Retinal pigment epithelial cell (primary cell): Measurements from ENCODE around the gene C12orf56.
A peak's percentile ranks its signal among the peaks of the same experiment; 100 is the strongest.

Source experiments
- DNase-seq: peaks from one replicate; pipeline ENCODE4 v3.0.0-alpha.2; 2010; ENCODE audit warnings: low read depth
- H3K4me3 ChIP-seq: 2 replicates; pipeline ENCODE4 v1.5.1; 2011; ENCODE audit warnings: mild to moderate bottlenecking, low read length, control low read depth, moderate library complexity
- TF ChIP-seq, protein P1 (sequence below): conservative IDR thresholded peaks from 2 replicates; pipeline ENCODE4 v1.5.1; 2011; ENCODE audit warnings: low read depth, low read length, control low read depth, inconsistent platforms

Gene C12orf56, protein sequence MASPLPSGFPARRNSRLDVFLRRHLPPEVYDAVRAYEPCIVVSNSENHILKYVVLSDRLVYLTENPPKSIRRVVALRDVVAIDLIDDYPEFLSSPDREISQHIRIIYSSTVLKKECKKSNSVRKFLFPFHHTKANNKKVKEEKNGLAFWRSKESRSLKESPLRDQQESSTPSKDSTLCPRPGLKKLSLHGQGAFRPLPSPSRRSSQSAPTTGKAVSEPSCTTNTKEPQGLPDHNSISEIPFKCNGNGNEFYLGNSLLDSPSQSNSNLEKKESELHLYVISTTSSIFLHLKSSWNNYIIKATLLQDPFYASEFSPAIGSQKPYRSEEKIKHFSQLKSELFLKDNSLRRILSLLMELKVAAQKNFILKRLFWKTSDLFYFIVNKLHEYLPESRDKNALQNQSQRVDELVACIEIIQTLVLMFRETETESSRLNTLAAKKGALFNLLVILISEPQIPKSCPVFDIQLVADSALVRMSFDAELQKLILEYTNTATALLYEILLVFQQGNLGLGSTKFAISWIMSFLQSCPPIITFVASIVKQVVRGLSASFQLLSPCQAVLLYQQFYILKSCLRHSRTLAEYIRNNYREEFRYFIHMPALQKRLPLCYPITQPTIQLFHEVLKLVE

DNA sequence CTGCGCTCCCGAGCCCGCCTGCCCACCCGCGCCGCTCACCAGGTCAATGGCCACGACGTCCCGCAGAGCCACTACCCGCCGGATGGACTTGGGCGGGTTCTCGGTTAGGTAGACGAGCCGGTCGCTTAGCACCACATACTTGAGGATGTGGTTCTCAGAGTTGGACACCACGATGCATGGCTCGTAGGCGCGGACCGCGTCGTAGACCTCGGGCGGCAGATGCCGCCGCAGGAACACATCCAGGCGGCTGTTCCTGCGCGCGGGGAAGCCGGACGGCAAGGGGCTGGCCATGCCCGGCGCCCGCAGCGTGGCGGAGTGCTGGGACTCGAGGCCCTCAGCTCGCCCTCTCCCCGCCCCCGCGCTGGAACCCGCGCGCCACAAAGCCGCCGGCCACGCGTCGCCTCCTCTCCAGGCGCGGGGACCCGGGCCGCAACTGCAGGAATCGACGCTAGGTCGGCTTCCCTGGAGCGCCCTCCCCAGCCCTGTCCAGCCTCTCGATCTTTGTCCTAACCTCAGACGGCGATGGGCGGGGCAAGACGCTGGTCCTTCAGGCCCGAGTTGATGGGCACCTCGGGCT is at the start of gene C12orf56:
C12orf56 (minus strand) TSS at position 484 of the 577 bp plus-strand sequence; CDS start at position 291, 193 bp downstream.
- no peak for DNase-seq
- H3K4me3 ChIP-seq = peak within 1 kb of the TSS; percentile 42

DNA sequence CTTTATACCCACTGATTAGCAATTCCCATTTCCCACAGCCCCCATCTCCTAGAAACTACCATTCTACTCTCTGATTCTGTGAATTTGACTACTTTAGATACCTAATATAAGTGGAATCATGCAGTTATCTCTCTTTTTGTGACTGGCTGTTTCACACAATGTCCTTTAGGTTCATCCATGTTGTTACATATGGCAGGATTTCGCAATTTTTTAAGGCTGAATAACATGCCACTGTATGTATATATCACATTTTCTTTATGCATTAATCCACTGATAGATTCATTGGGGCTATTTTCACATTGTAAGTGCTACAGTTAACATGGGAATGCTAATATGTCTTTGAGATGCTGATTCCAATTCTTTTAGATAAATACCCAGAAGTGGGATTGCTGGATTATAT is 49.5 kb upstream of the C12orf56 start:
- no peak overlapping the region for H3K4me3 ChIP-seq
- TF ChIP-seq, protein P1, sequence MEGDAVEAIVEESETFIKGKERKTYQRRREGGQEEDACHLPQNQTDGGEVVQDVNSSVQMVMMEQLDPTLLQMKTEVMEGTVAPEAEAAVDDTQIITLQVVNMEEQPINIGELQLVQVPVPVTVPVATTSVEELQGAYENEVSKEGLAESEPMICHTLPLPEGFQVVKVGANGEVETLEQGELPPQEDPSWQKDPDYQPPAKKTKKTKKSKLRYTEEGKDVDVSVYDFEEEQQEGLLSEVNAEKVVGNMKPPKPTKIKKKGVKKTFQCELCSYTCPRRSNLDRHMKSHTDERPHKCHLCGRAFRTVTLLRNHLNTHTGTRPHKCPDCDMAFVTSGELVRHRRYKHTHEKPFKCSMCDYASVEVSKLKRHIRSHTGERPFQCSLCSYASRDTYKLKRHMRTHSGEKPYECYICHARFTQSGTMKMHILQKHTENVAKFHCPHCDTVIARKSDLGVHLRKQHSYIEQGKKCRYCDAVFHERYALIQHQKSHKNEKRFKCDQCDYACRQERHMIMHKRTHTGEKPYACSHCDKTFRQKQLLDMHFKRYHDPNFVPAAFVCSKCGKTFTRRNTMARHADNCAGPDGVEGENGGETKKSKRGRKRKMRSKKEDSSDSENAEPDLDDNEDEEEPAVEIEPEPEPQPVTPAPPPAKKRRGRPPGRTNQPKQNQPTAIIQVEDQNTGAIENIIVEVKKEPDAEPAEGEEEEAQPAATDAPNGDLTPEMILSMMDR = no peak
- no peak for DNase-seq

More for the DNA sequence above, at the start of gene C12orf56:
- TF ChIP-seq, protein P1 = peak; percentile 7

DNA sequence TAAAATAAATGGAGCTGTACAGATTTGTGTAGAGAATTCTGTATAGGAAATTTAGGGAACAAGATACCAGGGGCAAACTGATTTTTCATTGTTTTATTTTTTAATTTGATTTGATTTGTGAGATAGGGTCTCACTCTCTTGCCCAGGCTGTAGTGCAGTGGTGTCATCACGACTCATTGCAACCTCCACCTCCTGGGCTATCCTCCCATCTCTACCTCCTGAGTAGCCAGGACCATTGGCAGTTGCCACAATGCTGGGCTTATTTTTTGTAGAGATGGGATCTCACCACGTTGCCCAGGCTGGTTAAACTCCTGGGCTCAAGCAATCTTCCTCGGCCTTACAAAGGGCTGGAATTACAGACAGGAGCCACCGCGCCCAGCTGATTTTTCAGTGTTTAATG is 43.4 kb upstream of the C12orf56 start:
- no peak for DNase-seq
- TF ChIP-seq, protein P1 = no peak
- no peak overlapping the region for H3K4me3 ChIP-seq

DNA sequence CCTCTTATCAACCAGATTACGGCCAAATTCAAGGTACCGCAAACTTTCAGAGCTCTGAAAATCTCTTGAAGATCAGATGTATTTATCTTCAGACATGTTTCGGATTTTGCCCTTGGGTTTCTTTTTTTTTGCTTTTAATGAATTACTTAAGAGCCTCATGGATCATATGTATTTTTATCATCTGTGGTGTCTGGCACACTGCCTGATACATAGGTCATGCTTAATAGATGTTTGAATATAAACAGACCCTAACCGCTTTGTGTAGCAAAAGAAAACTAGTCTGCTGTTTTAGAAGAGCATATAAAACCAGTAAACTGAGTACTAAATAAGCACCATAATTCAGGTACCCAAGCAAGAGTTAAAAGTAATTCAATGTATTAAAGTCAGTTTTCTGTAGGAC is 41.2 kb upstream of the C12orf56 start:
- no peak overlapping the region for H3K4me3 ChIP-seq
- DNase-seq = no peak
- TF ChIP-seq, protein P1 = no peak

DNA sequence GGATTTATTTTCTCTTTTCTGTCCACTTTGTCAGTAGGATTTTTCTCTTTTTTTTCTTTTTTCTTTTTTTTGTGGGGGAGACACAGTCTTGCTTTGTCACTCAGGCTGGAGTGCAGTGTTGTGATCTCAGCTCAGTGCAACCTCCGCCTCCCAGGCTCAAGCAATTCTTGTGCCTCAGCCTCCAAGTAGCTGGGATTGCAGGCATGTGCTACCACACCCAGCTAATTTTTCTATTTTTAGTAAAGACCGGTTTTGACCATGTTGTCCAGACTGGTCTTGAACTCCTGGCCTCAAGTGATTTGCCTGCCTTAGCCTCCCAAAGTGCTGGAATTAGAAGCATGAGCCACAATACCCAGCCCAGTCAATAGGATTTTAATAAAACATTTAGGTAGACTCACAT is 40.3 kb upstream of the C12orf56 start:
- DNase-seq = no peak
- TF ChIP-seq, protein P1 = no peak
- no peak overlapping the region for H3K4me3 ChIP-seq

DNA sequence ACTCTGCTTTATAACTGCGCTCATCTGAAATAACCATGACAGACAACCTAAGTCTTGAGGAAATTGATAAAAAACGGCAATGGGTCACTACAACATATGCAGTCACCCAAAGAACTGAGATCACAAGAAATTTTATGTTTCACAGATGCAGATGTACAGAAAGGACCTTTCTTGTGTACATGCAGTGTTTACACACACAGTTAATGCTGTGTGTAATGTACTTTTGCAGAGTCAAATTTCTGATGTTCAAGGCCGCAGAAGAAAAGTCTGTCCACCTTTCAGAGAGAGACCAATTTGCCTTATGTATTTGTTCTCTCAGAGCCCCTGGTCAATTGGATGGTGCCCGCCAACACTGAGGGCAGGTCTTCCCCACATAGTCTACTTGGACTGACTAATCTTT is 38.4 kb upstream of the C12orf56 start:
- H3K4me3 ChIP-seq = no peak overlapping the region
- TF ChIP-seq, protein P1 = no peak
- DNase-seq = no peak
